ENCODE data around the gene B4GALT6. TPM values are rescaled to one million over a fixed set of nuclear protein-coding genes. Genes with fewer than 3 reads are reported as not detected.

Gene B4GALT6
- total and polyA plus RNA-seq, 2 experiments from 2014 or later = 3.2 to 14.1 TPM

- Histone ChIP-seq H2AFZ (no peak overlapping the region), H3K4me1 (ENCODE audit: insufficient read depth) (peaks cover 7% of the 10 kb centered on the region), H3K27ac (no peak overlapping the region), H3K27me3 (no peaks in the 10 kb centered on the region), H3K36me3 (replicated peaks; ENCODE audit: insufficient read depth, low read depth) (no peaks in the 10 kb centered on the region), H3K9me2 (replicated peaks; ENCODE audit: insufficient read depth) (no peaks in the 10 kb centered on the region), H3K4me2 (no peak overlapping the region), H4K20me1 (ENCODE audit: insufficient read depth, poor library complexity, severe bottlenecking) (no peaks in the 10 kb centered on the region), H3K79me2 (no peaks in the 10 kb centered on the region), H3K4me3 (no peak overlapping the region), H3K9me3 (ENCODE audit: low read depth) (no peaks in the 10 kb centered on the region)
- 74% methylated on average over 3 of the region's 3 CpGs for WGBS (ENCODE audit: low lambda C conversion rate, missing lambda C conversion rate)
- TF ChIP-seq CTCF (IDR thresholded peaks at IDR 0.05; ENCODE audit: poor library complexity) (no peak), EZH2 (IDR thresholded peaks at IDR 0.05; ENCODE audit: borderline replicate concordance) (no peak), EZH2phosphoT487 (IDR thresholded peaks at IDR 0.05; ENCODE audit: low read depth, severe bottlenecking, unreplicated experiment) (no peak)
- no peak for DNase-seq (ENCODE audit: low spot score)
These were observed 108.7 kb downstream of the B4GALT6 start for GRCh38 chr18:31575515-31576257.

- Histone ChIP-seq H3K27me3 (no peaks in the 10 kb centered on the region), H4K20me1 (ENCODE audit: insufficient read depth, poor library complexity, severe bottlenecking) (no peaks in the 10 kb centered on the region), H3K27ac (no peak overlapping the region), H3K4me2 (no peak overlapping the region), H3K4me1 (ENCODE audit: insufficient read depth) (peaks cover 7% of the 10 kb centered on the region), H3K79me2 (no peaks in the 10 kb centered on the region), H3K9me2 (replicated peaks; ENCODE audit: insufficient read depth) (no peaks in the 10 kb centered on the region), H3K36me3 (replicated peaks; ENCODE audit: insufficient read depth, low read depth) (no peaks in the 10 kb centered on the region), H3K4me3 (no peak overlapping the region), H3K9me3 (ENCODE audit: low read depth) (no peaks in the 10 kb centered on the region), H2AFZ (no peak overlapping the region)
- WGBS (ENCODE audit: low lambda C conversion rate, missing lambda C conversion rate) = 88% methylated on average over 1 of the region's 1 CpG
- no peak for TF ChIP-seq EZH2phosphoT487 (IDR thresholded peaks at IDR 0.05; ENCODE audit: low read depth, severe bottlenecking, unreplicated experiment)
- DNase-seq (ENCODE audit: low spot score) = no peak
These were observed 110.0 kb downstream of the B4GALT6 start for GRCh38 chr18:31574359-31574758.

Other genes with a start within 250 kb of the B4GALT6 start
- 0.36 and 0.43 TPM in 2 replicates for gene DSG3, start 236.8 kb downstream of the B4GALT6 start, total RNA-seq
- gene DSG3, start 236.8 kb downstream of the B4GALT6 start, polyA plus RNA-seq = 0.72 TPM in 1 of 2 replicates, not detected in the other
- gene DSG2, start 186.4 kb downstream of the B4GALT6 start, total RNA-seq = 98.1 and 105 TPM in 2 replicates
- gene DSG2, start 186.4 kb downstream of the B4GALT6 start, polyA plus RNA-seq = 67.7 and 68.1 TPM in 2 replicates
- 2,638 and 3,184 TPM in 2 replicates for gene TTR, start 92.7 kb downstream of the B4GALT6 start, total RNA-seq
- 3,342 and 4,943 TPM in 2 replicates for gene TTR, start 92.7 kb downstream of the B4GALT6 start, polyA plus RNA-seq
- not detected in 2 replicates for gene SLC25A52, start 76.3 kb upstream of the B4GALT6 start, total RNA-seq
- not detected in 2 replicates for gene SLC25A52, start 76.3 kb upstream of the B4GALT6 start, polyA plus RNA-seq

Measured in hepatocyte (in vitro differentiated cells).